ENCODE data around the gene TRIM47.

The TRIM47 gene

GRCh38 chr17:75908201-75908600 lies 29.8 kb upstream of the TRIM47 start:
- no peak for DNase-seq

- DNase-seq = no peak
Observed at GRCh38 chr17:75906143-75906884, 27.9 kb upstream of the TRIM47 start.

- DNase-seq = peak; percentile 95
Observed at GRCh38 chr17:75904749-75905521, 26.6 kb upstream of the TRIM47 start, which contains the start of gene MRPL38. Gene MRPL38, minus strand, starts transcription at chr17:75904884. Its CDS starts 9 bp downstream, at chr17:75904875.

- DNase-seq = no peak
Observed at GRCh38 chr17:75902406-75902805, 24.0 kb upstream of the TRIM47 start.

- DNase-seq = no peak
Observed at GRCh38 chr17:75901727-75902126, 23.3 kb upstream of the TRIM47 start.

- no peak for DNase-seq
Observed at GRCh38 chr17:75900691-75901533, 22.5 kb upstream of the TRIM47 start.

GRCh38 chr17:75899767-75900468 lies 21.5 kb upstream of the TRIM47 start:
- DNase-seq = no peak

GRCh38 chr17:75899353-75899752 lies 21.0 kb upstream of the TRIM47 start:
- DNase-seq = no peak

- DNase-seq = no peak
Observed at GRCh38 chr17:75898791-75899190, 20.4 kb upstream of the TRIM47 start.

- DNase-seq = no peak
Observed at GRCh38 chr17:75898065-75898464, 19.7 kb upstream of the TRIM47 start.

GRCh38 chr17:75897160-75898019 lies 19.0 kb upstream of the TRIM47 start:
- no peak for DNase-seq

- peak; percentile 80 for DNase-seq
Observed at GRCh38 chr17:75896415-75897159, 18.2 kb upstream of the TRIM47 start, which contains the start of gene TRIM65. Gene TRIM65, minus strand, starts transcription at chr17:75896951. Its CDS starts 14 bp downstream, at chr17:75896937.

GRCh38 chr17:75895370-75896155 lies 17.2 kb upstream of the TRIM47 start:
- no peak for DNase-seq

- DNase-seq = no peak
Observed at GRCh38 chr17:75894049-75894733, 15.8 kb upstream of the TRIM47 start.

GRCh38 chr17:75893305-75894048 lies 15.1 kb upstream of the TRIM47 start:
- no peak for DNase-seq

GRCh38 chr17:75892556-75893224 lies 14.3 kb upstream of the TRIM47 start:
- DNase-seq = no peak

- no peak for DNase-seq
Observed at GRCh38 chr17:75891605-75892555, 13.5 kb upstream of the TRIM47 start.

All from CD4-positive, alpha-beta T cell treated with Interleukin-10 for 1 hour (primary cell).